ENCODE measurements around the gene TRPC4AP. TPM values are rescaled to one million over a fixed set of nuclear protein-coding genes. Genes with fewer than 3 reads are reported as not detected.

Gene TRPC4AP
- total RNA-seq, 2 donors from 2014 or later: 84.2 to 103 TPM

DNA sequence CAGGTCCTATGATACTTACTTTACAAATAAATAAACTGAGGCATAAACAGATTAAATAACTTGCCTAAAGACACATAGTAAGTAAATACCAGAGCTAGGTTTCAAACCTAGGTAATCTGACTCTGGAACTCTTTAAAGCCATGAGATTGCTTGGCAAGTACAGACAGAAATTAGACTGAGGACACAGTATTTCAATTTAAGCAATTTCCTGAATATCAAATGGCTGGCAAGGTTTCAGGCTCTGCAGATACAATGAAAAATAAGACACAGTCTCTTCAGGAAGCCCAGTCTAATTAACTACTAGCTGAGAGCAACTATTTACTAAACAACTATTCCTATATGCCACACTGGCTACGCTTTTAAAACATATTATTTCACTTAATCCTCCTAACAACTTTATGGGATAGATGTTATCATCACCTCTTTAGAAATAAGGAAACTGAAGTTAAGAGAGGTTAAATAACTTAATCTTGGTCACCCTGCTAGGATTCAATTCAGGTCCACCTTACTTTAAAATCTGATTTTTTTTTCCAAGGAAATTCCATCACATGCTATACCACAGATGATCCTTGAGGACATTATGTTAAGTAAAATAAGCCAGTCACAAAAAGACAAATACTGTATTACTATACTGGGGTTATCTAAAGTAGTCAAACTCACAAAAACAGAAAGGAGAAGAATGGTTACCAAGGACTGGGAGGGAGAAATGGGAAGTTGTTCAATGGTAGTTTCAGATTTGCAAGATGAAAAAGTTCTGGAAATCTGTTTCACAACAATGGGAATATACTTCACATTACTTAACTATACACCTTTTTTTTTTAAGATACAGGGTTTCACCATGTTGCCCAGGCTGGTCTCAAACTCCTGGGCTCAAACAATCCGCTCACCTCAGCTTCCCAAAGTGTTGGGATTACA, 4.1 kb downstream of the TRPC4AP start:
- H3K36me3 Mint-ChIP-seq (ENCODE audit: low read depth): peaks cover 39% of the 10 kb centered on the region
- Histone ChIP-seq H3K27ac (ENCODE audit: low read depth, low read length) (no peak overlapping the region), H3K4me1 (ENCODE audit: control insufficient read depth, insufficient read depth, low read length) (no peaks in the 10 kb centered on the region), H3K36me3 (ENCODE audit: control insufficient read depth, insufficient read depth, low read length) (peaks cover 10% of the 10 kb centered on the region), H3K4me3 (ENCODE audit: low read length) (no peak overlapping the region), H3K27me3 (ENCODE audit: control insufficient read depth, insufficient read depth, low read length, poor library complexity, severe bottlenecking) (no peaks in the 10 kb centered on the region), H3K9me3 (ENCODE audit: control insufficient read depth, low read length) (no peaks in the 10 kb centered on the region), H3K9ac (ENCODE audit: extremely low read depth, low read length, poor library complexity, severe bottlenecking) (no peak overlapping the region)
- no peak for DNase-seq
- no peak overlapping the region for H3K27ac Mint-ChIP-seq
- H3K9me3 Mint-ChIP-seq: no peaks in the 10 kb centered on the region
- H3K4me3 Mint-ChIP-seq: no peak overlapping the region
- TF ChIP-seq, protein P1, sequence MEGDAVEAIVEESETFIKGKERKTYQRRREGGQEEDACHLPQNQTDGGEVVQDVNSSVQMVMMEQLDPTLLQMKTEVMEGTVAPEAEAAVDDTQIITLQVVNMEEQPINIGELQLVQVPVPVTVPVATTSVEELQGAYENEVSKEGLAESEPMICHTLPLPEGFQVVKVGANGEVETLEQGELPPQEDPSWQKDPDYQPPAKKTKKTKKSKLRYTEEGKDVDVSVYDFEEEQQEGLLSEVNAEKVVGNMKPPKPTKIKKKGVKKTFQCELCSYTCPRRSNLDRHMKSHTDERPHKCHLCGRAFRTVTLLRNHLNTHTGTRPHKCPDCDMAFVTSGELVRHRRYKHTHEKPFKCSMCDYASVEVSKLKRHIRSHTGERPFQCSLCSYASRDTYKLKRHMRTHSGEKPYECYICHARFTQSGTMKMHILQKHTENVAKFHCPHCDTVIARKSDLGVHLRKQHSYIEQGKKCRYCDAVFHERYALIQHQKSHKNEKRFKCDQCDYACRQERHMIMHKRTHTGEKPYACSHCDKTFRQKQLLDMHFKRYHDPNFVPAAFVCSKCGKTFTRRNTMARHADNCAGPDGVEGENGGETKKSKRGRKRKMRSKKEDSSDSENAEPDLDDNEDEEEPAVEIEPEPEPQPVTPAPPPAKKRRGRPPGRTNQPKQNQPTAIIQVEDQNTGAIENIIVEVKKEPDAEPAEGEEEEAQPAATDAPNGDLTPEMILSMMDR (conservative IDR thresholded peaks at IDR 0.05): no peak
- peaks cover 23% of the 10 kb centered on the region for H3K4me1 Mint-ChIP-seq
- 90% methylated on average over 2 of the region's 2 CpGs; no CpG with 5 or more reads in 1 of the 2 experiments for WGBS, 2 experiments (ENCODE audit: insufficient coverage in 1 of 2, insufficient read length in 1 of 2)
- peaks cover 6% of the 10 kb centered on the region for H3K27me3 Mint-ChIP-seq (ENCODE audit: insufficient read depth)

DNA sequence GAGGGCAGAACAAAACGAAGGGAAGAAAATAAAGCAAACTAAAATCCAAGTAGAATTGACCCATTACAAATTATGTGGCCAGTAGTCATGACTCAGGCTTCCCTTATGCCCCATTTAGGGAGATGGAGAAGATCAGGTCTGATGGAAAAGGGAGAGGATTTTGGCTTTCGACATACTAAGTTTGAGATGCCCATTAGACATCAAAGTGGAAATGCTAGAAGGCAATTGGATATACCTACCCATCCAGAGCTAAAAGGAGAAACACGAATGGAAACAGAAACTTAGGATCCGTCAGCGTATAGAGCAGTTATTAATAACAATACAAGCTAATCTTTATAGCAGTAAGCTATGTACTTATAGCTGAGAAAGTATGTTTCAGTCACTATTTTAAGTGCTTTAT, 4.8 kb downstream of the TRPC4AP start:
- 89 to 100% methylated on average over 2 to 3 of the region's 5 CpGs for WGBS, 2 experiments (ENCODE audit: insufficient coverage in 1 of 2, insufficient read length in 1 of 2)
- Mint-ChIP-seq H3K4me3 (no peak overlapping the region), H3K27me3 (ENCODE audit: insufficient read depth) (no peaks in the 10 kb centered on the region), H3K4me1 (peaks cover 19% of the 10 kb centered on the region), H3K9me3 (no peaks in the 10 kb centered on the region), H3K27ac (no peak overlapping the region), H3K36me3 (ENCODE audit: low read depth) (peaks cover 39% of the 10 kb centered on the region)
- H3K9ac ChIP-seq (ENCODE audit: extremely low read depth, low read length, poor library complexity, severe bottlenecking): no peak overlapping the region
- no peak overlapping the region for H3K27ac ChIP-seq (ENCODE audit: low read depth, low read length)
- TF ChIP-seq, protein P1 (conservative IDR thresholded peaks at IDR 0.05): no peak
- H3K4me3 ChIP-seq (ENCODE audit: low read length): no peak overlapping the region
- H3K9me3 ChIP-seq (ENCODE audit: control insufficient read depth, low read length): no peaks in the 10 kb centered on the region
- H3K36me3 ChIP-seq (ENCODE audit: control insufficient read depth, insufficient read depth, low read length): peaks cover 10% of the 10 kb centered on the region
- no peak for DNase-seq
- H3K4me1 ChIP-seq (ENCODE audit: control insufficient read depth, insufficient read depth, low read length): no peaks in the 10 kb centered on the region
- H3K27me3 ChIP-seq (ENCODE audit: control insufficient read depth, insufficient read depth, low read length, poor library complexity, severe bottlenecking): no peaks in the 10 kb centered on the region

DNA sequence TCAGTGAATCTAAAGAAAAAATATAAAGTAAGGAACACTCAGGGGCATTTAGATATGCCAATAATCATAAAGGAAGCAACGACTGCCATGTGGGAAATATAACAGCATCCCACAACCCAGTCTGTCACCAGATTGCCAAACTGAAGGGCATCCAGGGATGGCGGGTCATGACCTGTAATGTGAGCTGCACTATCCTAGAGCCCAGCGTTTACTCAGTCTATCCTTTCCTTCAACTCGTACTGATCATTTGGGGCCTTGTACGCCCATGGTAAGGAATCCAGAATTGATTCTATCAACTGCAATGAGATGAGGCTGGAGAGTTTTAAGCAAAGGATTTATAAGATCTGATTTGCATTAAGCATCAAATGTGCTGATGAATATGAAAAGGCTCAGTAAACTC, 5.3 kb downstream of the TRPC4AP start:
- no peak for DNase-seq
- H3K4me3 ChIP-seq (ENCODE audit: low read length): no peak overlapping the region
- Mint-ChIP-seq H3K4me3 (no peak overlapping the region), H3K4me1 (peaks cover 19% of the 10 kb centered on the region), H3K27ac (no peak overlapping the region), H3K9me3 (no peaks in the 10 kb centered on the region), H3K27me3 (ENCODE audit: insufficient read depth) (no peaks in the 10 kb centered on the region), H3K36me3 (ENCODE audit: low read depth) (peaks cover 39% of the 10 kb centered on the region)
- H3K4me1 ChIP-seq (ENCODE audit: control insufficient read depth, insufficient read depth, low read length): no peaks in the 10 kb centered on the region
- no peak overlapping the region for H3K27ac ChIP-seq (ENCODE audit: low read depth, low read length)
- H3K27me3 ChIP-seq (ENCODE audit: control insufficient read depth, insufficient read depth, low read length, poor library complexity, severe bottlenecking): no peaks in the 10 kb centered on the region
- H3K9me3 ChIP-seq (ENCODE audit: control insufficient read depth, low read length): no peaks in the 10 kb centered on the region
- no peak overlapping the region for H3K9ac ChIP-seq (ENCODE audit: extremely low read depth, low read length, poor library complexity, severe bottlenecking)
- TF ChIP-seq, protein P1 (conservative IDR thresholded peaks at IDR 0.05): no peak
- 89 to 93% methylated on average over 5 of the region's 5 CpGs for whole genome bisulfite sequencing, 2 experiments (ENCODE audit: insufficient coverage in 1 of 2, insufficient read length in 1 of 2)
- H3K36me3 ChIP-seq (ENCODE audit: control insufficient read depth, insufficient read depth, low read length): peaks cover 10% of the 10 kb centered on the region
